HepG2 (cell line): ENCODE data around the gene AKT2. TPM values are rescaled to one million over a fixed set of nuclear protein-coding genes. Genes with fewer than 3 reads are reported as not detected.
A peak's percentile ranks its signal among the peaks of the same experiment; 100 is the strongest.

Experiments used
- AGO2 ChIP-seq: fragments of 200-400 bp; formaldehyde crosslinking; optimal IDR thresholded peaks from 2 replicates; pipeline ENCODE3; 2017; ENCODE audit warnings: mild to moderate bottlenecking, low read depth, low read length, moderate library complexity
- AHDC1 ChIP-seq: sonication (generic); formaldehyde crosslinking; IDR thresholded peaks from 2 replicates; pipeline ENCODE4 v1.5.1; 2020; ENCODE audit warnings: mild to moderate bottlenecking, missing genetic modification reagents, borderline replicate concordance
- GMEB1 ChIP-seq: sonication (generic); formaldehyde crosslinking; IDR thresholded peaks from 2 replicates; pipeline ENCODE4 v1.5.1; 2020; ENCODE audit warnings: missing genetic modification reagents, mild to moderate bottlenecking, borderline replicate concordance
- MAFK ChIP-seq, 2 experiments: IDR thresholded peaks in 1 of 2; conservative IDR thresholded peaks in 1 of 2; 2 replicates each; pipeline ENCODE4 v1.6.1; 2011; ENCODE audit warnings: improper control_type of control experiment in 2 of 2, low read length in 2 of 2
- MIER3 ChIP-seq: IDR thresholded peaks from 2 replicates; pipeline ENCODE4 v1.6.1; 2016; ENCODE audit warnings: missing compliant biosample characterization, borderline replicate concordance
- NR1H2 ChIP-seq: sonication (generic); formaldehyde crosslinking; IDR thresholded peaks from 2 replicates; pipeline ENCODE4 v1.8.1; 2022; ENCODE audit warnings: low read depth, missing genetic modification reagents, borderline replicate concordance
- PHF20 ChIP-seq: sonication (generic); formaldehyde crosslinking; IDR thresholded peaks from 2 replicates; pipeline ENCODE4 v1.5.0; 2020; ENCODE audit warnings: mild to moderate bottlenecking, missing genetic modification reagents
- POLR2G ChIP-seq: fragments of 200-400 bp; formaldehyde crosslinking; IDR thresholded peaks from 2 replicates; pipeline ENCODE4 v1.6.1; 2018; ENCODE audit warnings: mild to moderate bottlenecking, low read depth, low read length, moderate library complexity
- RERE ChIP-seq: IDR thresholded peaks from 2 replicates; pipeline ENCODE4 v1.6.1; 2016; ENCODE audit warnings: low read depth, missing genetic modification reagents, missing compliant biosample characterization
- SRF ChIP-seq: IDR thresholded peaks from 2 replicates; pipeline ENCODE4 v1.6.1; 2011; ENCODE audit warnings: mild to moderate bottlenecking, low read depth, low read length, moderate library complexity
- ZNF33B ChIP-seq: sonication (generic); formaldehyde crosslinking; IDR thresholded peaks from 2 replicates; pipeline ENCODE4 v1.5.1; 2020; ENCODE audit warnings: mild to moderate bottlenecking, missing genetic modification reagents
- ZNF558 ChIP-seq: sonication (generic); formaldehyde crosslinking; IDR thresholded peaks from 2 replicates; pipeline ENCODE4 v1.9.0; 2022; ENCODE audit warnings: mild to moderate bottlenecking, missing genetic modification reagents, borderline replicate concordance
- polyA plus RNA-seq, 8 experiments: library from polyadenylated mRNA; depleted of rRNA in 3 of 8; stranded (reverse) in 7 of 8; unstranded in 1 of 8; fragments of >200 nt; fragmentation: Illumina TruSeq in 4 of 8; extraction: Trizol in 4 of 8; gene quantifications; 2 replicates each; pipeline versions ENCODE4 v1.2.1 to v1.2.3, GENCODE V29; 2011 to 2016; ENCODE audit warnings: low read depth in 4 of 8, missing spikeins in 1 of 8, mixed read lengths in 1 of 8; ENCODE audit not compliant: insufficient read depth in 1 of 8
- total RNA-seq, 5 experiments: library from RNA; depleted of rRNA; stranded (reverse); fragments of >200 nt; fragmentation: Illumina TruSeq; extraction: Trizol; gene quantifications; 2 replicates each; pipeline ENCODE4 v1.2.3, GENCODE V29; 2016; ENCODE audit warnings: low read depth in 1 of 5

Gene AKT2
- total and polyA plus RNA-seq, 2 of the 13 experiments (the other 11 are each of a cell fraction or from before 2014, with no cell fraction given) = 82.1 to 173 TPM

- peak; percentile 45; the same call in 1 of the 2 replicates for TF ChIP-seq GMEB1 (CRISPR knock-in tag)
- TF ChIP-seq MIER3 (CRISPR knock-in tag) = peak; percentile 55; the same call in 1 of the 2 replicates
- TF ChIP-seq SRF = no peak
- TF ChIP-seq MAFK (conservative IDR thresholded peaks at IDR 0.05 in 1 of 2, IDR thresholded peaks at IDR 0.05 in 1 of 2; ENCODE audit: low read length in 2 of 2) = no peak
- TF ChIP-seq ZNF558 (CRISPR knock-in tag) = no peak
- no peak for TF ChIP-seq NR1H2 (CRISPR knock-in tag)
- TF ChIP-seq POLR2G = peak; percentile 86
- no peak; the same call in none of the 2 replicates for TF ChIP-seq PHF20 (CRISPR knock-in tag)
- no peak for TF ChIP-seq ZNF33B
- TF ChIP-seq AGO2 = no peak
- TF ChIP-seq RERE (CRISPR knock-in tag) = no peak
- no peak for TF ChIP-seq AHDC1 (CRISPR knock-in tag)
These were observed 449 bp upstream of the AKT2 start (continued) for GRCh38 chr19:40285353-40286234.
